K562 (cell line): ENCODE data around the gene CMBL. TPM values are rescaled to one million over a fixed set of nuclear protein-coding genes. Genes with fewer than 3 reads are reported as not detected.

Source experiments
- ATAC-seq: fragments of 200-7000 bp; cut with Tn5 transposase; 3 replicates; pipeline ENCODE4 v1.9.1; 2020; ENCODE audit warnings: moderate library complexity
- BruUV-seq: library from RNA; stranded (reverse); fragments of 400-500 nt; replicated peaks from 2 replicates; lab custom pipeline; 2021; lab: Mats Ljungman, UMichigan
- CTCF ChIA-PET: fragments of 300-600 bp; formaldehyde crosslinking; extraction: SDS; loops from one replicate; lab custom pipeline; 2021; ENCODE audit warnings: low intra/inter-chr PET ratio; lab: Yijun Ruan, JAX
- POLR2A ChIA-PET: fragments of 300-600, 350-650 bp; sonication (Branson Sonifier 250); formaldehyde crosslinking; extraction: SDS; loops from one replicate; lab custom pipeline; 2021; ENCODE audit warnings: antibody characterized with exemption, inconsistent platforms; lab: Yijun Ruan, JAX
- DNase-seq, 4 experiments: peaks; one replicate each; pipeline versions ENCODE4 v3.0.0 to v3.0.0-alpha.2; 2011 to 2018; ENCODE audit warnings: low spot score in 3 of 4, mixed read lengths in 3 of 4; ENCODE audit errors: extremely low read depth in 1 of 4
- FAIRE-seq: peaks from 2 replicates; lab custom pipeline; 2011; peaks lifted over from hg19 to GRCh38; lab: Jason Lieb, UNC
- H2AFZ ChIP-seq: 2 replicates; pipeline ENCODE4 v1.6.0; 2011; ENCODE audit warnings: low read depth, low read length, control low read depth, inconsistent platforms
- H3K27ac ChIP-seq: fragments of 200-600 bp; 3 replicates; pipeline ENCODE4 v1.8.0; 2011; ENCODE audit warnings: low read depth, mild to moderate bottlenecking, control low read depth, inconsistent platforms, low read length, moderate library complexity, mixed read lengths; ENCODE audit errors: extremely low read depth
- H3K27me3 ChIP-seq, 2 experiments: fragments of 300-600 bp in 1 of 2; 2 replicates in 1 of 2; 3 replicates in 1 of 2; pipeline versions ENCODE4 v1.6.0 to v1.8.0; 2011; ENCODE audit warnings: inconsistent platforms in 2 of 2, low read length in 2 of 2, mild to moderate bottlenecking in 1 of 2, mixed read lengths in 1 of 2, moderate library complexity in 1 of 2; ENCODE audit not compliant: control insufficient read depth in 2 of 2, insufficient read depth in 2 of 2
- H3K36me3 ChIP-seq: fragments of 300-600 bp; 3 replicates; pipeline ENCODE4 v1.8.0; 2011; ENCODE audit warnings: mild to moderate bottlenecking, low read length, inconsistent platforms; ENCODE audit not compliant: control insufficient read depth, insufficient read depth
- H3K4me1 ChIP-seq, 2 experiments: fragments of 200-600 bp in 1 of 2; replicated peaks in 1 of 2; 2 replicates in 1 of 2; 3 replicates in 1 of 2; pipeline versions ENCODE4 v1.5.1 to v1.8.0; 2011; ENCODE audit warnings: inconsistent platforms in 2 of 2, low read length in 2 of 2, mild to moderate bottlenecking in 1 of 2, mixed read lengths in 1 of 2, moderate library complexity in 1 of 2; ENCODE audit not compliant: control insufficient read depth in 2 of 2, insufficient read depth in 2 of 2
- H3K4me2 ChIP-seq: 2 replicates; pipeline ENCODE4 v1.6.1; 2011; ENCODE audit warnings: low read length, control low read depth, inconsistent platforms, mixed read lengths; ENCODE audit not compliant: insufficient read depth
- H3K4me3 ChIP-seq: fragments of 200-600 bp; sonication (generic), shearing (Covaris generic); 2 replicates; pipeline ENCODE4 v1.5.1; 2016; ENCODE audit warnings: control low read depth, inconsistent platforms
- H3K79me2 ChIP-seq: fragments of 200-600 bp; 3 replicates; pipeline ENCODE4 v1.8.0; 2011; ENCODE audit warnings: low read length, inconsistent platforms; ENCODE audit not compliant: control insufficient read depth, insufficient read depth
- H3K9ac ChIP-seq, 2 experiments: 2 replicates each; pipeline versions ENCODE4 v1.6.0 to v1.6.1; 2011; ENCODE audit warnings: low read depth in 2 of 2, low read length in 2 of 2, control low read depth in 1 of 2, inconsistent platforms in 1 of 2, mild to moderate bottlenecking in 1 of 2, mixed read lengths in 1 of 2; ENCODE audit not compliant: insufficient read depth in 1 of 2
- H3K9me1 ChIP-seq: one replicate; pipeline ENCODE4 v1.6.0; 2011; ENCODE audit warnings: inconsistent platforms, mild to moderate bottlenecking, low read length, moderate library complexity; ENCODE audit not compliant: control insufficient read depth, insufficient read depth
- H3K9me3 ChIP-seq: replicated peaks from 2 replicates; pipeline ENCODE4 v1.5.1; 2011; ENCODE audit warnings: low read depth, low read length, inconsistent platforms; ENCODE audit not compliant: control insufficient read depth, insufficient read depth
- H4K20me1 ChIP-seq: replicated peaks from 2 replicates; pipeline ENCODE4 v1.6.1; 2011; ENCODE audit warnings: low read length, inconsistent platforms, mixed read lengths; ENCODE audit not compliant: control insufficient read depth, insufficient read depth
- JUND ChIP-seq, 2 experiments: IDR thresholded peaks; 2 replicates in 1 of 2; 3 replicates in 1 of 2; pipeline ENCODE4 v1.6.1; 2011; ENCODE audit warnings: borderline replicate concordance in 2 of 2, low read depth in 2 of 2, low read length in 2 of 2, improper control_type of control experiment in 1 of 2, missing biosample characterization in 1 of 2, missing genetic modification characterization in 1 of 2, missing genetic modification reagents in 1 of 2
- SIN3A ChIP-seq, 2 experiments: fragments of 150-350 bp in 1 of 2; IDR thresholded peaks; 2 replicates each; pipeline ENCODE4 v1.6.1; 2011 to 2016; ENCODE audit warnings: borderline replicate concordance in 2 of 2, low read depth in 2 of 2, low read length in 2 of 2, mild to moderate bottlenecking in 2 of 2, moderate library complexity in 2 of 2; ENCODE audit not compliant: control insufficient read depth in 1 of 2
- SMAD4 ChIP-seq: fragments of 250-450 bp; sonication (Bioruptor Pico); conservative IDR thresholded peaks from 2 replicates; pipeline ENCODE4 v1.8.0; 2021; ENCODE audit warnings: inconsistent platforms, mild to moderate bottlenecking, moderate library complexity
- TRIM24 ChIP-seq, 2 experiments: fragments of 450-650 bp; IDR thresholded peaks; 2 replicates each; pipeline ENCODE4 v1.6.1; 2016
- ZNF407 ChIP-seq: fragments of 450-650 bp; IDR thresholded peaks from 2 replicates; pipeline ENCODE4 v1.6.1; 2016; ENCODE audit warnings: low read depth
- ZNF408 ChIP-seq: fragments of 250-450 bp; sonication (Bioruptor Pico); IDR thresholded peaks from 2 replicates; pipeline ENCODE4 v1.4.0; 2020; ENCODE audit warnings: low read depth, mild to moderate bottlenecking, moderate library complexity
- WGBS: fragments of 100-300 bp; shearing (Covaris generic); methylation state at CpG from one replicate; pipeline ENCODE4 v1.1.6; 2016; ENCODE audit warnings: low coverage, mixed read lengths; ENCODE audit not compliant: insufficient coverage; ENCODE audit errors: missing lambda C conversion rate; 5-methylcytosine and 5-hydroxymethylcytosine counted together
- in situ Hi-C: fragments of 300-500 bp; cut with MboI; formaldehyde crosslinking; loops from 4 replicates; pipeline ENCODE4 v1.15.0; 2018; ENCODE audit warnings: inconsistent platforms, mixed read lengths
- intact Hi-C: fragments of 100-400 bp; cut with micrococcal nuclease; formaldehyde crosslinking; loops from 2 replicates; pipeline ENCODE4 v1.14.2; 2022
- polyA plus RNA-seq, 8 experiments: library from polyadenylated mRNA; depleted of rRNA in 4 of 8; stranded (reverse) in 5 of 8; unstranded in 3 of 8; fragments of >200 nt; fragmentation: Nextera tagmentation in 2 of 8; fragmentation: Illumina TruSeq in 1 of 8; extraction: Ambion mirVana in 2 of 8; extraction: Trizol in 1 of 8; gene quantifications; 2 replicates each; pipeline versions ENCODE4 v1.2.1 to v1.2.3, GENCODE V29; 2011 to 2014; ENCODE audit warnings: inconsistent platforms in 1 of 8, missing spikeins in 1 of 8
- total RNA-seq, 7 experiments: library from RNA; depleted of rRNA in 6 of 7; stranded (reverse); fragments of >200 nt in 6 of 7; fragmentation: Illumina TruSeq in 2 of 7; extraction: Trizol in 2 of 7; gene quantifications; 2 replicates each; pipeline versions ENCODE4 v1.2.1 to v1.2.3, GENCODE V29; 2011 to 2021; ENCODE audit warnings: low replicate concordance in 1 of 7
- TF ChIP-seq, protein P1 (sequence below): sonication (generic); formaldehyde crosslinking; IDR thresholded peaks from 2 replicates; pipeline ENCODE4 v1.9.0; 2022; ENCODE audit warnings: mild to moderate bottlenecking, missing genetic modification reagents
- TF ChIP-seq, protein P2 (sequence below): fragments of 250-450 bp; sonication (Bioruptor Pico); IDR thresholded peaks from 2 replicates; pipeline ENCODE4 v1.8.0; 2022; ENCODE audit warnings: inconsistent platforms, mild to moderate bottlenecking, moderate library complexity, borderline replicate concordance
- TF ChIP-seq, protein P3 (sequence below), 2 experiments: IDR thresholded peaks; 2 replicates each; pipeline ENCODE4 v1.6.1; 2011; ENCODE audit warnings: borderline replicate concordance in 1 of 2, control low read depth in 1 of 2, low read depth in 1 of 2, low read length in 1 of 2, mild to moderate bottlenecking in 1 of 2, mixed read lengths in 1 of 2, moderate library complexity in 1 of 2; ENCODE audit not compliant: insufficient read depth in 1 of 2, insufficient read length in 1 of 2, poor library complexity in 1 of 2, severe bottlenecking in 1 of 2; ENCODE audit errors: extremely low read depth in 1 of 2

Gene CMBL
- total and polyA plus RNA-seq, 9 of the 15 experiments (the other 6 are each of a cell fraction or from before 2014, with no cell fraction given): 22.6 to 192 (median 71.1) TPM

DNA sequence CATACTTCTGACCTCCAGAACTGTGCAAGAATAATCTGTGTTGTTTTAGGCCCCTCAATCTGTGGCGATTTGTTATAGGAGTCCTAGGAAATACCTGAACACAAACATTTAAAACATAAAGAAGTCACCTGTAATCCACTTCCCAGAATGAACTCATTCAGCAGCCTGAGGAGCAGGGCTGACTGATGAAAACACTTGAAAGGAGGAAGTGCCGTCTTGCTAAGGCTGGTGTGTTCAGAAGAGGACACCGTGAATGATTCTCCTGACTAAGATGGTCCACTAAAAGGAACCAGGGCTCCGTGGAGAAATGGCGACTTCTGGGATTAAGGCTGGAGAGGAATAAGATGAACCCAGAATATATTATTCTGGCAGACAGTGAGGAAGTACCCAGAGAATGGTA, 27.1 kb upstream of the CMBL start:
- no TSS peak for BruUV-seq
- no peak for FAIRE-seq
- intact Hi-C loops: no loop called here
- Histone ChIP-seq H3K9me1 (no peaks in the 10 kb centered on the region), H4K20me1 (no peaks in the 10 kb centered on the region), H2AFZ (peak overlapping the region; percentile 71), H3K36me3 (no peaks in the 10 kb centered on the region), H3K9me3 (no peaks in the 10 kb centered on the region; the same call in 1 of the 2 replicates), H3K4me1 (peaks cover 7% of the 10 kb centered on the region in 2 experiments; a peak in 4 of 5 replicates), H3K27ac (no peak overlapping the region), H3K9ac (no peak overlapping the region), H3K4me3 (no peak overlapping the region), H3K27me3 (no peaks in the 10 kb centered on the region), H3K4me2 (no peak overlapping the region), H3K79me2 (no peaks in the 10 kb centered on the region)
- ChIA-PET CTCF (interaction anchor here (0.6 kb wide), 1 partner anchor 56 kb away, joined by 3 read pairs; no protein-coding TSS in a partner anchor), POLR2A (interaction anchor here (1.1 to 1.2 kb wide), 2 partner anchors 18 to 24 kb away, joined by 3 to 6 read pairs; no protein-coding TSS in a partner anchor)
- DNase-seq: no peak
- in situ Hi-C loops: no loop called here
- ATAC-seq: peak; percentile 48
- 37% methylated on average over 5 of the region's 5 CpGs for WGBS
- TF ChIP-seq, protein P1, sequence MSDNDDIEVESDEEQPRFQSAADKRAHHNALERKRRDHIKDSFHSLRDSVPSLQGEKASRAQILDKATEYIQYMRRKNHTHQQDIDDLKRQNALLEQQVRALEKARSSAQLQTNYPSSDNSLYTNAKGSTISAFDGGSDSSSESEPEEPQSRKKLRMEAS (CRISPR knock-in tag): no peak
- TF ChIP-seq ZNF408 (CRISPR knock-in tag) (no peak), TRIM24 (IDR thresholded peaks at IDR 0.05) (peak; percentile 41 to 55; a peak in 3 of 4 replicates), JUND (IDR thresholded peaks at IDR 0.05; ENCODE audit: borderline replicate concordance, low read depth, low read length) (0 out of 2 replicates have a peak, but pooled peaks have one; percentile 3), JUND (tag; IDR thresholded peaks at IDR 0.05; ENCODE audit: borderline replicate concordance, low read depth, low read length) (no peak), SMAD4 (0 out of 2 replicates have a peak, but pooled peaks have one; percentile 19), SIN3A (IDR thresholded peaks at IDR 0.05; ENCODE audit: borderline replicate concordance in 2 of 2, control insufficient read depth in 1 of 2, low read depth in 2 of 2, low read length in 2 of 2) (no peak), ZNF407 (no peak)
- TF ChIP-seq, protein P2, sequence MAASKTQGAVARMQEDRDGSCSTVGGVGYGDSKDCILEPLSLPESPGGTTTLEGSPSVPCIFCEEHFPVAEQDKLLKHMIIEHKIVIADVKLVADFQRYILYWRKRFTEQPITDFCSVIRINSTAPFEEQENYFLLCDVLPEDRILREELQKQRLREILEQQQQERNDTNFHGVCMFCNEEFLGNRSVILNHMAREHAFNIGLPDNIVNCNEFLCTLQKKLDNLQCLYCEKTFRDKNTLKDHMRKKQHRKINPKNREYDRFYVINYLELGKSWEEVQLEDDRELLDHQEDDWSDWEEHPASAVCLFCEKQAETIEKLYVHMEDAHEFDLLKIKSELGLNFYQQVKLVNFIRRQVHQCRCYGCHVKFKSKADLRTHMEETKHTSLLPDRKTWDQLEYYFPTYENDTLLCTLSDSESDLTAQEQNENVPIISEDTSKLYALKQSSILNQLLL: no peak
- TF ChIP-seq, protein P3, sequence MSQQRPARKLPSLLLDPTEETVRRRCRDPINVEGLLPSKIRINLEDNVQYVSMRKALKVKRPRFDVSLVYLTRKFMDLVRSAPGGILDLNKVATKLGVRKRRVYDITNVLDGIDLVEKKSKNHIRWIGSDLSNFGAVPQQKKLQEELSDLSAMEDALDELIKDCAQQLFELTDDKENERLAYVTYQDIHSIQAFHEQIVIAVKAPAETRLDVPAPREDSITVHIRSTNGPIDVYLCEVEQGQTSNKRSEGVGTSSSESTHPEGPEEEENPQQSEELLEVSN (IDR thresholded peaks at IDR 0.05; ENCODE audit: borderline replicate concordance in 1 of 2, extremely low read depth in 1 of 2, insufficient read depth in 1 of 2, insufficient read length in 1 of 2, low read depth in 1 of 2, low read length in 1 of 2, poor library complexity in 1 of 2, severe bottlenecking in 1 of 2): no peak
